Lung (tissue), 12 donors: ENCODE measurements around the gene GEMIN5. TPM values are rescaled to one million over a fixed set of nuclear protein-coding genes. Genes with fewer than 3 reads are reported as not detected.

ENCODE experiments used
- ATAC-seq: fragments of 200-7000 bp; cut with Tn5 transposase; one replicate; pipeline ENCODE4 v1.9.1; 2020; ENCODE audit warnings: moderate number of reproducible peaks; ENCODE audit not compliant: insufficient read depth, low FRiP score
- DNase-seq, 3 donors: peaks; one replicate each; pipeline ENCODE4 v3.0.0-alpha.2; 2013 to 2017
- H3K27ac ChIP-seq, 2 donors: one replicate each; pipeline ENCODE4 v1.5.1; 2013; ENCODE audit warnings: mild to moderate bottlenecking in 2 of 2, moderate library complexity in 2 of 2, control low read depth in 1 of 2, inconsistent platforms in 1 of 2, low read depth in 1 of 2, low read length in 1 of 2
- H3K27me3 ChIP-seq, 3 donors: one replicate each; pipeline ENCODE4 v1.5.1; 2013; ENCODE audit warnings: low read length in 2 of 3; ENCODE audit not compliant: control insufficient read depth in 3 of 3, insufficient read depth in 3 of 3
- H3K36me3 ChIP-seq, 4 donors: one replicate each; pipeline ENCODE4 v1.5.1; 2013; ENCODE audit warnings: low read length in 4 of 4, mild to moderate bottlenecking in 1 of 4, moderate library complexity in 1 of 4; ENCODE audit not compliant: control insufficient read depth in 4 of 4, insufficient read depth in 4 of 4
- H3K4me1 ChIP-seq, 5 donors: one replicate each; pipeline ENCODE4 v1.5.1; 2013; ENCODE audit warnings: low read length in 5 of 5, mild to moderate bottlenecking in 2 of 5, moderate library complexity in 1 of 5; ENCODE audit not compliant: control insufficient read depth in 5 of 5, insufficient read depth in 5 of 5
- H3K4me3 ChIP-seq: one replicate; pipeline ENCODE4 v1.5.1; 2013; ENCODE audit warnings: mild to moderate bottlenecking, control low read depth, moderate library complexity
- H3K9ac ChIP-seq, 2 donors: one replicate each; pipeline ENCODE4 v1.5.1; 2013; ENCODE audit warnings: low read length in 2 of 2, control low read depth in 1 of 2; ENCODE audit not compliant: insufficient read depth in 1 of 2
- H3K9me3 ChIP-seq, 4 donors: one replicate each; pipeline ENCODE4 v1.5.1; 2013; ENCODE audit warnings: low read length in 3 of 4, mild to moderate bottlenecking in 1 of 4, moderate library complexity in 1 of 4; ENCODE audit not compliant: control insufficient read depth in 4 of 4, insufficient read depth in 3 of 4
- CTCF ChIP-seq: IDR thresholded peaks from 2 replicates; pipeline ENCODE4 v1.5.1; 2012; ENCODE audit warnings: mild to moderate bottlenecking; ENCODE audit errors: control extremely low read depth, extremely low read depth
- WGBS, 2 donors: extraction: QIAGEN DNeasy Blood & Tissue Kit; methylation state at CpG; one replicate each; pipeline ENCODE4 v1.1.7; 2013; 5-methylcytosine and 5-hydroxymethylcytosine counted together
- polyA plus RNA-seq, 2 donors: library from polyadenylated mRNA; stranded (reverse); fragments of 200-250 nt; gene quantifications; one replicate each; pipeline ENCODE4 v1.2.1, GENCODE V29; 2013
- total RNA-seq, 2 donors: library from RNA; depleted of rRNA in 1 of 2; stranded (reverse); fragments of >200 nt in 1 of 2; gene quantifications; one replicate each; pipeline ENCODE4 v1.2.1, GENCODE V29; 2014 to 2021
- donor health status: control.
- donor health status: control.
- donor health status: Bipolar disorder and iron deficiency.
- donor health status: healthy.
- donor health status: DM: yes; HTN: yes; CAD: no.

The GEMIN5 gene
- total and polyA plus RNA-seq, 4 donors, result 2.8 to 18.3 (median 10.8) TPM

- Histone ChIP-seq H3K4me1 (peaks cover 7 to 20% (median 13%) of the 10 kb centered on the region in 5 donors), H3K36me3 (peaks cover 0 to 2% (median 0%) of the 10 kb centered on the region in 4 donors), H3K27ac (peak overlapping the region in 1 of 2 donors; percentile 39), H3K9ac (no peak overlapping the region), H3K27me3 (no peaks in the 10 kb centered on the region), H3K9me3 (no peaks in the 10 kb centered on the region), H3K4me3 (no peak overlapping the region)
- WGBS, 2 donors, result 76 to 83% methylated on average over 3 of the region's 3 CpGs
- no peak for TF ChIP-seq CTCF
- no peak for DNase-seq
- no peak for ATAC-seq
Measured at GRCh38 chr5:154851351-154851750, 86.7 kb downstream of the GEMIN5 start.

DNA sequence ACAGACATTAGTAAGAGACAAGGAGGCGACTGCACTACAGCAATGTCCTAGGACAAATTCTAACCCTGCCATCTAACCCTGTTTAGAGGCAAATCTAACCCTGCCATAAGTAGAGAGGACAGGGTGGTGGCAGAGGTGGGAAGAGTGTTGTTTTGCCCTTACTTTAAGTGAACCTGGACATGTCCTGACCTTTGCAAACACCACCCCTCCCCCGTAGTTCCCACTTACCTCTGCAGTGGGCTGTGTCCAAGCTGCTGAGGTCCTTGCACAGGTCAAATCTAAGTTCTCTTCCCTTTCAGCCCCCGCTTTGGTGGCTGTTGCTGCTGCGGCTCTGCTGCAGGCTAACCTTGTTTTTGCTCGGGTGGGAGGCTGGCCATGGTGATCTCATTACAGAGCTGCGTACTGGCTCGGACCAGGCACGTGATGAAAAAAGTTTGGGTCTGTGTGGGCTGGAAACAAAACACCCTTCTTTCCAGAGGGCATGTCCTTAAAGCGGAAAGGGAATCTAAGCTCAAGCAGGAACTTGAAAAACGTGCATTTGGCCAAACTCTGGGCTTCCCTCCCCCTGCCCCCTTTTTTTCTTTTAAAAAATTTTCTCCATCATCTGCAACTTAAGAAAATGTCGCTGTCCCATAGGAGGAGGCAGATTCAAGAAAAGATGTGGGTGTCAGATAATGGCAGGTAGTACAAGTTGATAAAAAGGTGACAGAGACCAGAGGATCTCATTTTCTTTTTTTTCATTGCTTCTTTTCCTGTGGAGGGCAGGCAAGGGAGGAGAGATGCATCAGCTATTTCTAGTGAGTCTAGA is 87.6 kb downstream of the GEMIN5 start, which contains the start of gene FAXDC2:
Gene FAXDC2 (minus strand): TSS at position 349 of the 808 bp plus-strand sequence. CDS start 12,425 bp downstream, outside the sequence.
- DNase-seq, result peak; percentile 89 to 98 (median 95)
- no peak for TF ChIP-seq CTCF
- 5 to 7% methylated on average over 11 of the region's 11 CpGs for WGBS, 2 donors
- Histone ChIP-seq H3K9ac (peak within 1 kb of the TSS; percentile 51 to 91), H3K9me3 (no peaks in the 10 kb centered on the region), H3K27me3 (no peaks in the 10 kb centered on the region), H3K36me3 (peaks cover 0 to 2% (median 0%) of the 10 kb centered on the region in 4 donors), H3K4me3 (peak within 1 kb of the TSS; percentile 59), H3K4me1 (peaks cover 7 to 20% (median 13%) of the 10 kb centered on the region in 5 donors), H3K27ac (peak within 1 kb of the TSS; percentile 85 to 89)
- peak; percentile 86 for ATAC-seq

GRCh38 chr5:154849791-154850201 is 88.2 kb downstream of the GEMIN5 start:
- 8 to 10% methylated on average over 2 of the region's 2 CpGs for WGBS, 2 donors
- peak in 2 of 3 donors; percentile 64 to 68 for DNase-seq
- ATAC-seq, result no peak
- Histone ChIP-seq H3K36me3 (peaks cover 0 to 2% (median 0%) of the 10 kb centered on the region in 4 donors), H3K9me3 (no peaks in the 10 kb centered on the region), H3K27ac (peak overlapping the region in 1 of 2 donors; percentile 89), H3K4me3 (peak overlapping the region; percentile 59), H3K4me1 (peaks cover 7 to 23% (median 14%) of the 10 kb centered on the region in 5 donors), H3K27me3 (no peaks in the 10 kb centered on the region), H3K9ac (peak overlapping the region; percentile 51 to 91)
- no peak for TF ChIP-seq CTCF
